GM12878 (cell line): ENCODE measurements around the gene IMMP2L. TPM values are rescaled to one million over a fixed set of nuclear protein-coding genes. Genes with fewer than 3 reads are reported as not detected.
A peak's percentile ranks its signal among the peaks of the same experiment; 100 is the strongest.

ENCODE experiments used
- ATAC-seq: fragments of 200-7000 bp; cut with Tn5 transposase; 3 replicates; pipeline ENCODE4 v1.9.1; 2020; ENCODE audit warnings: mild to moderate bottlenecking, moderate library complexity
- BruUV-seq: library from RNA; stranded (reverse); fragments of 400-500 nt; replicated peaks from 2 replicates; lab custom pipeline; 2021; lab: Mats Ljungman, UMichigan
- CTCF ChIA-PET: fragments of 300-600 bp; sonication (Branson Sonifier 250); formaldehyde crosslinking; extraction: SDS; loops from one replicate; lab custom pipeline; 2021; ENCODE audit warnings: inconsistent platforms; lab: Yijun Ruan, JAX
- POLR2A ChIA-PET: fragments of 350-600 bp; formaldehyde crosslinking; extraction: SDS; loops from one replicate; lab custom pipeline; 2021; ENCODE audit warnings: inconsistent platforms; lab: Charles Lee
- RAD21 ChIA-PET: fragments of 300-600 bp; sonication (Branson Sonifier 250); formaldehyde crosslinking; loops from one replicate; lab custom pipeline; 2023; ENCODE audit warnings: antibody characterized with exemption; ENCODE audit not compliant: unreplicated experiment; lab: Charles Lee
- SMC1A ChIA-PET: fragments of 300-600 bp; sonication (Branson Sonifier 250); formaldehyde crosslinking; loops from one replicate; lab custom pipeline; 2023; ENCODE audit not compliant: unreplicated experiment, uncharacterized antibody; lab: Charles Lee
- DNase-seq: peaks from one replicate; pipeline ENCODE4 v3.0.0-alpha.2; 2011; ENCODE audit warnings: low read depth, low spot score
- FAIRE-seq: peaks from 3 replicates; lab custom pipeline; 2011; peaks lifted over from hg19 to GRCh38; lab: Jason Lieb, UNC
- H2AFZ ChIP-seq: 2 replicates; pipeline ENCODE4 v1.6.0; 2011; ENCODE audit warnings: low read depth, low read length, control low read depth; ENCODE audit not compliant: control insufficient read depth
- H3K27ac ChIP-seq: 2 replicates; pipeline ENCODE4 v1.5.1; 2011; ENCODE audit warnings: control low read depth; ENCODE audit not compliant: control insufficient read depth, insufficient read depth
- H3K27me3 ChIP-seq, 2 experiments: replicated peaks in 1 of 2; 2 replicates each; pipeline versions ENCODE4 v1.6.0 to v1.6.1; 2011; ENCODE audit warnings: low read length in 1 of 2; ENCODE audit not compliant: control insufficient read depth in 2 of 2, insufficient read depth in 2 of 2
- H3K36me3 ChIP-seq, 2 experiments: 2 replicates each; pipeline ENCODE4 v1.5.1; 2011; ENCODE audit warnings: low read length in 1 of 2; ENCODE audit not compliant: control insufficient read depth in 2 of 2, insufficient read depth in 2 of 2
- H3K4me1 ChIP-seq: 2 replicates; pipeline ENCODE4 v1.6.1; 2011; ENCODE audit warnings: mild to moderate bottlenecking, low read length, moderate library complexity, mixed read lengths; ENCODE audit not compliant: control insufficient read depth, insufficient read depth
- H3K4me2 ChIP-seq: 2 replicates; pipeline ENCODE4 v1.6.0; 2011; ENCODE audit warnings: control low read depth; ENCODE audit not compliant: control insufficient read depth, insufficient read depth
- H3K4me3 ChIP-seq: fragments of 200-600 bp; sonication (generic); 2 replicates; pipeline ENCODE4 v1.5.1; 2016
- H3K79me2 ChIP-seq: 2 replicates; pipeline ENCODE4 v1.6.0; 2011; ENCODE audit warnings: low read length; ENCODE audit not compliant: control insufficient read depth, insufficient read depth
- H3K9ac ChIP-seq: 2 replicates; pipeline ENCODE4 v1.8.0; 2011; ENCODE audit warnings: low read length, control low read depth, mixed read lengths; ENCODE audit not compliant: control insufficient read depth, insufficient read depth
- H3K9me3 ChIP-seq: replicated peaks from 3 replicates; pipeline ENCODE4 v1.5.1; 2011; ENCODE audit warnings: mild to moderate bottlenecking, low read length; ENCODE audit not compliant: control insufficient read depth, insufficient read depth
- H4K20me1 ChIP-seq: 2 replicates; pipeline ENCODE4 v1.6.0; 2011; ENCODE audit not compliant: control insufficient read depth, insufficient read depth
- BRCA1 ChIP-seq: IDR thresholded peaks from 2 replicates; pipeline ENCODE4 v1.6.1; 2011; ENCODE audit warnings: low read depth, low read length, improper control_type of control experiment
- DPF2 ChIP-seq: fragments of 450-650 bp; IDR thresholded peaks from 2 replicates; pipeline ENCODE4 v1.6.1; 2017; ENCODE audit warnings: mild to moderate bottlenecking
- IKZF1 ChIP-seq: fragments of 450-650 bp; conservative IDR thresholded peaks from 2 replicates; pipeline ENCODE4 v1.6.1; 2017; ENCODE audit warnings: antibody characterized with exemption, mild to moderate bottlenecking
- JUND ChIP-seq: IDR thresholded peaks from 2 replicates; pipeline ENCODE4 v1.6.1; 2012; ENCODE audit warnings: low read depth, mild to moderate bottlenecking, low read length, improper control_type of control experiment, moderate library complexity
- NFYA ChIP-seq: IDR thresholded peaks from 2 replicates; pipeline ENCODE4 v1.6.1; 2011; ENCODE audit warnings: low read depth, mild to moderate bottlenecking, low read length, improper control_type of control experiment, borderline replicate concordance
- RUNX3 ChIP-seq: IDR thresholded peaks from 2 replicates; pipeline ENCODE4 v1.6.1; 2012; ENCODE audit warnings: low read length, inconsistent platforms
- SIN3A ChIP-seq: IDR thresholded peaks from 2 replicates; pipeline ENCODE4 v1.6.1; 2012; ENCODE audit warnings: low read depth, low read length, improper control_type of control experiment
- SMAD1 ChIP-seq: fragments of 450-650 bp; IDR thresholded peaks from 2 replicates; pipeline ENCODE4 v1.6.1; 2018; ENCODE audit warnings: mild to moderate bottlenecking, low read depth; ENCODE audit not compliant: partially characterized antibody
- SPI1 ChIP-seq: IDR thresholded peaks from 2 replicates; pipeline ENCODE4 v1.6.1; 2011; ENCODE audit warnings: low read depth, mild to moderate bottlenecking, low read length, moderate library complexity, borderline replicate concordance; ENCODE audit not compliant: insufficient read depth
- STAT3 ChIP-seq: IDR thresholded peaks from 2 replicates; pipeline ENCODE4 v1.6.1; 2011; ENCODE audit warnings: low read depth, low read length, improper control_type of control experiment
- SUZ12 ChIP-seq: fragments of 200-600 bp; sonication (generic); IDR thresholded peaks from one replicate; pipeline ENCODE4 v1.6.1; 2018; ENCODE audit warnings: antibody characterized with exemption, mild to moderate bottlenecking; ENCODE audit not compliant: unreplicated experiment
- ZSCAN29 ChIP-seq: fragments of 450-650 bp; IDR thresholded peaks from 2 replicates; pipeline ENCODE4 v1.6.1; 2017; ENCODE audit warnings: mild to moderate bottlenecking, moderate library complexity
- WGBS: methylation state at CpG from one replicate; pipeline ENCODE4 v1.1.6; 2016; ENCODE audit warnings: low lambda C conversion rate; ENCODE audit not compliant: insufficient replicate concordance, insufficient coverage; ENCODE audit errors: missing lambda C conversion rate; 5-methylcytosine and 5-hydroxymethylcytosine counted together
- in situ Hi-C: fragments of 300-500 bp; cut with MboI; formaldehyde crosslinking; loops from 9 replicates; pipeline ENCODE4 v1.14.3; 2018; ENCODE audit warnings: mixed read lengths
- intact Hi-C: fragments of 100-400 bp; cut with micrococcal nuclease; formaldehyde crosslinking; loops from one replicate; pipeline ENCODE4 v1.14.2; 2022; ENCODE audit not compliant: unreplicated experiment
- polyA plus RNA-seq, 11 experiments: library from polyadenylated mRNA; depleted of rRNA in 4 of 11; unstranded in 6 of 11; stranded (reverse) in 5 of 11; fragments of >200 nt; fragmentation: Nextera tagmentation in 4 of 11; fragmentation: Illumina TruSeq in 1 of 11; extraction: Ambion mirVana in 4 of 11; extraction: Trizol in 1 of 11; gene quantifications; 1 replicate in 1 of 11; 2 replicates in 10 of 11; pipeline versions ENCODE4 v1.2.1 to v1.2.3, GENCODE V29; 2011 to 2016; ENCODE audit warnings: inconsistent platforms in 2 of 11, missing spikeins in 2 of 11, low read depth in 1 of 11
- total RNA-seq, 4 experiments: library from RNA; depleted of rRNA in 3 of 4; stranded (reverse); fragments of >200 nt in 3 of 4; fragmentation: Illumina TruSeq in 1 of 4; extraction: Trizol in 1 of 4; gene quantifications; 2 replicates each; pipeline versions ENCODE4 v1.2.1 to v1.2.3, GENCODE V29; 2013 to 2021

The IMMP2L gene
- total and polyA plus RNA-seq, 10 of the 15 experiments (the other 5 are each of a cell fraction or from before 2014, with no cell fraction given): 12.6 to 46.3 (median 19.6) TPM

GRCh38 chr7:111228437-111228836, 333.9 kb downstream of the IMMP2L start:
- H4K20me1 ChIP-seq: no peaks in the 10 kb centered on the region
- no peaks in the 10 kb centered on the region for H3K79me2 ChIP-seq
- no peak overlapping the region for H3K9ac ChIP-seq
- peaks cover 2% of the 10 kb centered on the region; the same call in 1 of the 2 replicates for H3K4me1 ChIP-seq
- 90% methylated on average over 1 of the region's 1 CpG for WGBS
- ChIA-PET SMC1A (no interaction called here), CTCF (no interaction called here), POLR2A (no interaction called here), RAD21 (no interaction called here)
- ATAC-seq (no peak), FAIRE-seq (no peak), DNase-seq (no peak)
- no peak overlapping the region for H3K4me2 ChIP-seq
- no peaks in the 10 kb centered on the region; the same call in 2 of the 3 replicates for H3K9me3 ChIP-seq
- no peak overlapping the region for H2AFZ ChIP-seq
- in situ Hi-C loops (no loop called here), intact Hi-C loops (no loop called here)
- no TSS peak for BruUV-seq
- no peak overlapping the region for H3K4me3 ChIP-seq
- H3K36me3 ChIP-seq: no peaks in the 10 kb centered on the region
- no peak for TF ChIP-seq BRCA1
- TF ChIP-seq STAT3: no peak
- no peak for TF ChIP-seq IKZF1
- TF ChIP-seq SUZ12: no peak
- TF ChIP-seq ZSCAN29: no peak
- TF ChIP-seq SMAD1: no peak
- no peak for TF ChIP-seq DPF2
- TF ChIP-seq RUNX3: no peak
- TF ChIP-seq JUND: no peak
- TF ChIP-seq NFYA: no peak
- no peak overlapping the region for H3K27ac ChIP-seq
- H3K27me3 ChIP-seq: no peaks in the 10 kb centered on the region

DNA sequence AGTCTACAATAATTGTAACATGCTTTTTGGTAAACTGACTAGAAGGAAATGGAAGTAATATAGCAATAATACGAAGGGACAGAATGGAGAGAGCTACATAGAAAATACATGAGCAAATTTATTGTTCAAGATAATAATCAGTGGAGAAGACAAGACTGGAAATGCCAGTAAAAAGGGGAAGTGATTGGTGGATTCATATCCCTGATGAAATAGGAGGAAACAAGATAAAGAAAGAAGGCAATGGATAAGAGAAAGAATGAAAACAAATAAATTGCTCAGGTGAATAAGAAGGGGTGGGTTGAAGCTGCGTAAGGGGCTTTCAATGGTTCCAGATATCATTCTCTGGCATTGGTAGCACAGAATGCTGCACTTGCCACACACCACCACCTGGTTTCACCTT, 335.5 kb downstream of the IMMP2L start:
- H3K27ac ChIP-seq: no peak overlapping the region
- ChIA-PET RAD21 (no interaction called here), CTCF (no interaction called here), SMC1A (interaction anchor here (0.7 kb wide), 1 partner anchor 12 kb away, joined by 3 read pairs; no protein-coding TSS in a partner anchor), POLR2A (no interaction called here)
- H4K20me1 ChIP-seq: no peaks in the 10 kb centered on the region
- DNase-seq (no peak), FAIRE-seq (no peak), ATAC-seq (no peak)
- intact Hi-C loops (no loop called here), in situ Hi-C loops (no loop called here)
- H3K79me2 ChIP-seq: no peaks in the 10 kb centered on the region
- no peaks in the 10 kb centered on the region for H3K9me3 ChIP-seq
- H3K4me2 ChIP-seq: no peak overlapping the region
- no peaks in the 10 kb centered on the region for H3K27me3 ChIP-seq
- H3K36me3 ChIP-seq: no peaks in the 10 kb centered on the region
- no TSS peak for BruUV-seq
- TF ChIP-seq SIN3A (no peak), SPI1 (peak; percentile 35; the same call in 1 of the 2 replicates)
- TF ChIP-seq, all 136 proteins: peak for 1
- 31% methylated on average over 2 of the region's 2 CpGs for WGBS
- H3K4me3 ChIP-seq: no peak overlapping the region
- no peak overlapping the region for H2AFZ ChIP-seq
- H3K4me1 ChIP-seq: no peaks in the 10 kb centered on the region
- H3K9ac ChIP-seq: no peak overlapping the region
